Right renal pelvis (tissue), 4 donors: ENCODE measurements around the gene HOXC13. TPM values are rescaled to one million over a fixed set of nuclear protein-coding genes. Genes with fewer than 3 reads are reported as not detected.

Experiments
- DNase-seq, 4 donors: peaks; one replicate each; pipeline ENCODE4 v3.0.0-alpha.2; 2013; ENCODE audit warnings: low read depth in 4 of 4, low spot score in 3 of 4, missing footprints in 1 of 4
- polyA plus RNA-seq, 4 donors: library from polyadenylated mRNA; unstranded; fragments of 120-200 nt; gene quantifications; one replicate each; pipeline ENCODE4 v1.2.1, GENCODE V29; 2013; ENCODE audit not compliant: insufficient read length in 4 of 4

HOXC13 gene
- polyA plus RNA-seq = not detected

- peak in 3 of 4 donors; percentile 76 to 84 (median 83) for DNase-seq
These were observed at the start of gene HOXC13 for GRCh38 chr12:53938326-53939140. Gene HOXC13 (plus strand): TSS chr12:53938831. CDS start chr12:53938907, 76 bp downstream.

GRCh38 chr12:53890081-53890480, 48.5 kb upstream of the HOXC13 start:
- no peak for DNase-seq

GRCh38 chr12:53892762-53893395, 45.8 kb upstream of the HOXC13 start:
- no peak for DNase-seq

- DNase-seq = no peak
These were observed 39.4 kb upstream of the HOXC13 start for GRCh38 chr12:53899230-53899629.

GRCh38 chr12:53907103-53907502, 31.5 kb upstream of the HOXC13 start:
- DNase-seq = no peak

- no peak for DNase-seq
These were observed 21.6 kb upstream of the HOXC13 start for GRCh38 chr12:53916788-53917655.

- no peak for DNase-seq
These were observed 13.9 kb upstream of the HOXC13 start for GRCh38 chr12:53924521-53925405.

- no peak for DNase-seq
These were observed 11.2 kb upstream of the HOXC13 start for GRCh38 chr12:53927220-53928029.

GRCh38 chr12:53928054-53928835, 10.4 kb upstream of the HOXC13 start:
- no peak for DNase-seq

GRCh38 chr12:53929527-53929926, 9.1 kb upstream of the HOXC13 start:
- no peak for DNase-seq

GRCh38 chr12:53930591-53931255, 7.9 kb upstream of the HOXC13 start:
- DNase-seq = no peak

GRCh38 chr12:53931844-53932581, 6.6 kb upstream of the HOXC13 start:
- DNase-seq = no peak

GRCh38 chr12:53932915-53933314, 5.7 kb upstream of the HOXC13 start:
- no peak for DNase-seq

- DNase-seq = no peak
These were observed 3.0 kb upstream of the HOXC13 start for GRCh38 chr12:53935383-53936341.

- DNase-seq = no peak
These were observed 1.5 kb upstream of the HOXC13 start for GRCh38 chr12:53937099-53937498.
